Fibroblast of lung (primary cell): Measurements from ENCODE around the gene CSRNP3. TPM values are rescaled to one million over a fixed set of nuclear protein-coding genes. Genes with fewer than 3 reads are reported as not detected.

ENCODE experiments used
- DNase-seq, 2 donors: peaks; one replicate each; pipeline versions ENCODE4 v3.0.0 to v3.0.0-alpha.2; 2010; ENCODE audit warnings: low read depth in 2 of 2
- H2AFZ ChIP-seq: 2 replicates; pipeline ENCODE4 v1.5.1; 2012; ENCODE audit warnings: low read length, control low read depth, inconsistent platforms
- H3K27ac ChIP-seq: 2 replicates; pipeline ENCODE4 v1.5.1; 2011; ENCODE audit warnings: low read length, control low read depth; ENCODE audit not compliant: insufficient read depth
- H3K27me3 ChIP-seq: 2 replicates; pipeline ENCODE4 v1.5.1; 2011; ENCODE audit warnings: mild to moderate bottlenecking, low read length; ENCODE audit not compliant: control insufficient read depth, insufficient read depth
- H3K36me3 ChIP-seq: 2 replicates; pipeline ENCODE4 v1.5.1; 2011; ENCODE audit warnings: low read length; ENCODE audit not compliant: control insufficient read depth, insufficient read depth
- H3K4me1 ChIP-seq: 2 replicates; pipeline ENCODE4 v1.5.1; 2011; ENCODE audit warnings: low read length; ENCODE audit not compliant: control insufficient read depth, insufficient read depth; ENCODE audit errors: extremely low read depth
- H3K4me2 ChIP-seq: 2 replicates; pipeline ENCODE4 v1.5.1; 2011; ENCODE audit warnings: low read length, control low read depth; ENCODE audit not compliant: insufficient read depth; ENCODE audit errors: extremely low read depth
- H3K4me3 ChIP-seq, 4 experiments: fragments of 200-600 bp in 1 of 4; sonication (generic) in 1 of 4; replicated peaks in 1 of 4; 2 replicates each; pipeline ENCODE4 v1.5.1; 2011 to 2016; ENCODE audit warnings: low read length in 4 of 4, low read depth in 3 of 4, mild to moderate bottlenecking in 3 of 4, control low read depth in 2 of 4, inconsistent platforms in 1 of 4, mixed read lengths in 1 of 4; ENCODE audit not compliant: insufficient read depth in 1 of 4; ENCODE audit errors: control extremely low read depth in 1 of 4
- H3K79me2 ChIP-seq: 2 replicates; pipeline ENCODE4 v1.5.1; 2012; ENCODE audit warnings: mild to moderate bottlenecking, low read length, inconsistent platforms; ENCODE audit not compliant: control insufficient read depth, insufficient read depth
- H3K9ac ChIP-seq: 2 replicates; pipeline ENCODE4 v1.5.1; 2011; ENCODE audit warnings: mild to moderate bottlenecking, low read length, control low read depth; ENCODE audit not compliant: insufficient read depth
- H3K9me3 ChIP-seq: 2 replicates; pipeline ENCODE4 v1.5.1; 2012; ENCODE audit warnings: low read depth, low read length; ENCODE audit not compliant: control insufficient read depth, insufficient read depth
- H4K20me1 ChIP-seq: 2 replicates; pipeline ENCODE4 v1.5.1; 2011; ENCODE audit warnings: low read length; ENCODE audit not compliant: control insufficient read depth, insufficient read depth; ENCODE audit errors: extremely low read depth
- EZH2 ChIP-seq: IDR thresholded peaks from 2 replicates; pipeline ENCODE4 v1.5.1; 2012; ENCODE audit warnings: low read length, control low read depth, mild to moderate bottlenecking; ENCODE audit errors: missing control alignments
- polyA plus RNA-seq, 2 donors: library from polyadenylated mRNA; depleted of rRNA in 1 of 2; stranded (reverse) in 1 of 2; unstranded in 1 of 2; fragments of >200 nt; gene quantifications; 2 replicates each; pipeline ENCODE4 v1.2.1, GENCODE V29; 2011 to 2012; ENCODE audit warnings: missing spikeins in 1 of 2
- total RNA-seq: library from RNA; depleted of rRNA; stranded (reverse); fragments of >200 nt; gene quantifications from 2 replicates; pipeline ENCODE4 v1.2.1, GENCODE V29; 2014
- TF ChIP-seq, protein P1 (sequence below), 2 donors: IDR thresholded peaks in 1 of 2; conservative IDR thresholded peaks in 1 of 2; 1 replicate in 1 of 2; 2 replicates in 1 of 2; pipeline ENCODE4 v1.5.1; 2011 to 2012; ENCODE audit warnings: low read length in 2 of 2, control low read depth in 1 of 2, inconsistent platforms in 1 of 2, low read depth in 1 of 2, mild to moderate bottlenecking in 1 of 2

Gene CSRNP3
- total and polyA plus RNA-seq, 2 donors (not counting 1 experiment from before 2014, with no cell fraction given) = 0.66 to 1.1 TPM

- no peaks in the 10 kb centered on the region for H3K27me3 ChIP-seq
- DNase-seq = no peak
- no peaks in the 10 kb centered on the region for H3K79me2 ChIP-seq
- H3K27ac ChIP-seq = no peak overlapping the region
- H3K9me3 ChIP-seq = no peaks in the 10 kb centered on the region
- H3K4me1 ChIP-seq = no peaks in the 10 kb centered on the region
- TF ChIP-seq, protein P1, sequence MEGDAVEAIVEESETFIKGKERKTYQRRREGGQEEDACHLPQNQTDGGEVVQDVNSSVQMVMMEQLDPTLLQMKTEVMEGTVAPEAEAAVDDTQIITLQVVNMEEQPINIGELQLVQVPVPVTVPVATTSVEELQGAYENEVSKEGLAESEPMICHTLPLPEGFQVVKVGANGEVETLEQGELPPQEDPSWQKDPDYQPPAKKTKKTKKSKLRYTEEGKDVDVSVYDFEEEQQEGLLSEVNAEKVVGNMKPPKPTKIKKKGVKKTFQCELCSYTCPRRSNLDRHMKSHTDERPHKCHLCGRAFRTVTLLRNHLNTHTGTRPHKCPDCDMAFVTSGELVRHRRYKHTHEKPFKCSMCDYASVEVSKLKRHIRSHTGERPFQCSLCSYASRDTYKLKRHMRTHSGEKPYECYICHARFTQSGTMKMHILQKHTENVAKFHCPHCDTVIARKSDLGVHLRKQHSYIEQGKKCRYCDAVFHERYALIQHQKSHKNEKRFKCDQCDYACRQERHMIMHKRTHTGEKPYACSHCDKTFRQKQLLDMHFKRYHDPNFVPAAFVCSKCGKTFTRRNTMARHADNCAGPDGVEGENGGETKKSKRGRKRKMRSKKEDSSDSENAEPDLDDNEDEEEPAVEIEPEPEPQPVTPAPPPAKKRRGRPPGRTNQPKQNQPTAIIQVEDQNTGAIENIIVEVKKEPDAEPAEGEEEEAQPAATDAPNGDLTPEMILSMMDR (conservative IDR thresholded peaks at IDR 0.05 in 1 of 2, IDR thresholded peaks at IDR 0.05 in 1 of 2; ENCODE audit: low read depth in 1 of 2, low read length in 2 of 2) = no peak
- no peak for TF ChIP-seq EZH2
- no peak overlapping the region for H3K9ac ChIP-seq
- H3K4me2 ChIP-seq = no peak overlapping the region
- no peaks in the 10 kb centered on the region for H3K36me3 ChIP-seq
- no peaks in the 10 kb centered on the region for H4K20me1 ChIP-seq
- no peak overlapping the region for H2AFZ ChIP-seq
- no peak overlapping the region for H3K4me3 ChIP-seq
These were observed 66.0 kb downstream of the CSRNP3 start for GRCh38 chr2:165535471-165535870.

GRCh38 chr2:165536851-165537499 lies 67.5 kb downstream of the CSRNP3 start:
- TF ChIP-seq, protein P1 (conservative IDR thresholded peaks at IDR 0.05 in 1 of 2, IDR thresholded peaks at IDR 0.05 in 1 of 2; ENCODE audit: low read depth in 1 of 2, low read length in 2 of 2) = no peak
- no peak for TF ChIP-seq EZH2
- no peaks in the 10 kb centered on the region for H3K9me3 ChIP-seq
- DNase-seq = no peak
- no peaks in the 10 kb centered on the region for H3K79me2 ChIP-seq
- H3K27me3 ChIP-seq = no peaks in the 10 kb centered on the region
- H3K4me1 ChIP-seq = no peaks in the 10 kb centered on the region
- H2AFZ ChIP-seq = no peak overlapping the region
- H4K20me1 ChIP-seq = no peaks in the 10 kb centered on the region
- H3K36me3 ChIP-seq = no peaks in the 10 kb centered on the region
- no peak overlapping the region for H3K27ac ChIP-seq
- H3K9ac ChIP-seq = no peak overlapping the region
- no peak overlapping the region for H3K4me3 ChIP-seq
- H3K4me2 ChIP-seq = no peak overlapping the region

DNA sequence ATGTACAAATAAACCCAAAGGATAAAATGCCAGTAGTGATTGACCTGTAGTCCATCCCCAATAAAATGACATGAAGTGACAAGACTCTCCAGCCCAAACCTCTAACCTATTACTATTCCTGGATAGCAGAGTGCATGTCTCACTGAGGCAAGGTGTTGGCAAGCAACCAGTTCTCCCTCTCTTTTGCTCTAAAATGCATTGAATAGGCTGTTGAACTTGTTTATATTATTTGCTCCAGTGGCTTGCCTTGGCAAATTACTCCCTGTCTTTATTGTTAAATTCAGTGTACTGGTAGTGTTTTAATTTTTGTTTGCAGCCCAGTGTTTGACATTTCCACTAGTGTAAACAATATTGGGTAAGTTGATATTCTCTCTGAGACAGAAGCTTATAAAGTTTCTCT lies 70.5 kb downstream of the CSRNP3 start:
- DNase-seq = no peak
- Histone ChIP-seq H3K4me2 (no peak overlapping the region), H3K36me3 (no peaks in the 10 kb centered on the region), H3K79me2 (no peaks in the 10 kb centered on the region), H3K27me3 (no peaks in the 10 kb centered on the region), H3K9me3 (no peaks in the 10 kb centered on the region), H4K20me1 (no peaks in the 10 kb centered on the region), H3K9ac (no peak overlapping the region), H3K27ac (no peak overlapping the region), H3K4me3 (no peak overlapping the region), H3K4me1 (no peaks in the 10 kb centered on the region), H2AFZ (no peak overlapping the region)
- TF ChIP-seq, protein P1 (conservative IDR thresholded peaks at IDR 0.05 in 1 of 2, IDR thresholded peaks at IDR 0.05 in 1 of 2; ENCODE audit: low read depth in 1 of 2, low read length in 2 of 2) = no peak
- TF ChIP-seq EZH2 = no peak
